ENCODE measurements around the gene MED13.
A peak's percentile ranks its signal among the peaks of the same experiment; 100 is the strongest.

The MED13 gene

GRCh38 chr17:62070900-62071299, 5.8 kb upstream of the MED13 start:
- Histone ChIP-seq H3K4me2 (no peak overlapping the region), H3K27ac (no peak overlapping the region), H3K27me3 (no peaks in the 10 kb centered on the region), H3K4me3 (no peak overlapping the region), H3K4me1 (peaks cover 3% of the 10 kb centered on the region; the same call in 1 of the 2 replicates), H4K20me1 (no peaks in the 10 kb centered on the region), H3K9me3 (no peaks in the 10 kb centered on the region), H3K9ac (no peak overlapping the region), H3K36me3 (no peaks in the 10 kb centered on the region)
- no peak for TF ChIP-seq Cebpa-rat (IDR thresholded peaks at IDR 0.05)

- no peak overlapping the region for H3K4me2 ChIP-seq
- no peak overlapping the region for H3K9ac ChIP-seq
- H3K36me3 ChIP-seq, result peaks cover 6% of the 10 kb centered on the region; the same call in 1 of the 2 replicates
- H4K20me1 ChIP-seq, result peaks cover 25% of the 10 kb centered on the region
- H3K4me3 ChIP-seq, result no peak overlapping the region
- no peaks in the 10 kb centered on the region for H3K27me3 ChIP-seq
- no peak overlapping the region for H3K27ac ChIP-seq
- TF ChIP-seq Cebpa-rat (IDR thresholded peaks at IDR 0.05), result no peak
- H3K9me3 ChIP-seq, result no peaks in the 10 kb centered on the region
- H3K4me1 ChIP-seq, result peaks cover 17% of the 10 kb centered on the region
Measured at GRCh38 chr17:62067165-62068145, 2.4 kb upstream of the MED13 start.

GRCh38 chr17:62065611-62066468, 762 bp upstream of the MED13 start:
- Histone ChIP-seq H4K20me1 (peaks cover 41% of the 10 kb centered on the region), H3K4me2 (peak overlapping the region; percentile 31), H3K36me3 (peaks cover 16% of the 10 kb centered on the region), H3K4me3 (peak overlapping the region; percentile 98), H3K27ac (peak overlapping the region; percentile 99), H3K9me3 (no peaks in the 10 kb centered on the region), H3K27me3 (no peaks in the 10 kb centered on the region), H3K4me1 (peaks cover 27% of the 10 kb centered on the region), H3K9ac (peak overlapping the region; percentile 100)
- TF ChIP-seq Cebpa-rat (IDR thresholded peaks at IDR 0.05), result no peak

GRCh38 chr17:62064029-62064790, 868 bp downstream of the MED13 start:
- H3K9me3 ChIP-seq, result no peaks in the 10 kb centered on the region
- peak overlapping the region; percentile 100 for H3K9ac ChIP-seq
- peak overlapping the region; percentile 78 for H3K27ac ChIP-seq
- peaks cover 57% of the 10 kb centered on the region for H4K20me1 ChIP-seq
- peaks cover 34% of the 10 kb centered on the region for H3K4me1 ChIP-seq
- peaks cover 31% of the 10 kb centered on the region for H3K36me3 ChIP-seq
- no peak for TF ChIP-seq Cebpa-rat (IDR thresholded peaks at IDR 0.05)
- H3K27me3 ChIP-seq, result no peaks in the 10 kb centered on the region
- peak overlapping the region; percentile 98 for H3K4me3 ChIP-seq
- H3K4me2 ChIP-seq, result peak overlapping the region; percentile 90

- H3K4me1 ChIP-seq, result peaks cover 40% of the 10 kb centered on the region
- peaks cover 70% of the 10 kb centered on the region for H4K20me1 ChIP-seq
- H3K4me3 ChIP-seq, result peak overlapping the region; percentile 98
- peaks cover 43% of the 10 kb centered on the region for H3K36me3 ChIP-seq
- H3K9me3 ChIP-seq, result no peaks in the 10 kb centered on the region
- H3K27me3 ChIP-seq, result no peaks in the 10 kb centered on the region
- no peak overlapping the region for H3K27ac ChIP-seq
- peak overlapping the region; percentile 90 for H3K4me2 ChIP-seq
- TF ChIP-seq Cebpa-rat (IDR thresholded peaks at IDR 0.05), result no peak
- H3K9ac ChIP-seq, result peak overlapping the region; percentile 52
Measured at GRCh38 chr17:62062944-62063343, 2.1 kb downstream of the MED13 start.

GRCh38 chr17:62062302-62062701, 2.8 kb downstream of the MED13 start:
- Histone ChIP-seq H4K20me1 (peaks cover 77% of the 10 kb centered on the region), H3K9me3 (no peaks in the 10 kb centered on the region), H3K4me3 (peak overlapping the region; percentile 98; the same call in 1 of the 2 replicates), H3K27me3 (no peaks in the 10 kb centered on the region), H3K36me3 (peaks cover 45% of the 10 kb centered on the region), H3K4me1 (peaks cover 40% of the 10 kb centered on the region), H3K4me2 (peak overlapping the region; percentile 90), H3K27ac (no peak overlapping the region), H3K9ac (peak overlapping the region; percentile 52; the same call in 1 of the 2 replicates)
- no peak for TF ChIP-seq Cebpa-rat (IDR thresholded peaks at IDR 0.05)

- Histone ChIP-seq H3K27ac (no peak overlapping the region), H3K27me3 (no peaks in the 10 kb centered on the region), H4K20me1 (peaks cover 100% of the 10 kb centered on the region), H3K4me2 (no peak overlapping the region), H3K4me3 (no peak overlapping the region), H3K9ac (no peak overlapping the region), H3K9me3 (no peaks in the 10 kb centered on the region), H3K36me3 (peaks cover 68% of the 10 kb centered on the region), H3K4me1 (peaks cover 36% of the 10 kb centered on the region)
- no peak for TF ChIP-seq Cebpa-rat (IDR thresholded peaks at IDR 0.05)
Measured at GRCh38 chr17:62059414-62059813, 5.7 kb downstream of the MED13 start.

- Histone ChIP-seq H3K4me3 (no peak overlapping the region), H3K4me2 (no peak overlapping the region), H3K27ac (no peak overlapping the region), H3K9ac (no peak overlapping the region), H3K4me1 (peaks cover 35% of the 10 kb centered on the region), H3K36me3 (peaks cover 72% of the 10 kb centered on the region), H4K20me1 (peaks cover 100% of the 10 kb centered on the region), H3K27me3 (no peaks in the 10 kb centered on the region), H3K9me3 (no peaks in the 10 kb centered on the region)
- no peak for TF ChIP-seq Cebpa-rat (IDR thresholded peaks at IDR 0.05)
Measured at GRCh38 chr17:62058611-62059010, 6.5 kb downstream of the MED13 start.

GRCh38 chr17:62057696-62058095, 7.4 kb downstream of the MED13 start:
- no peaks in the 10 kb centered on the region for H3K27me3 ChIP-seq
- no peak overlapping the region for H3K9ac ChIP-seq
- no peak overlapping the region for H3K4me2 ChIP-seq
- H3K4me1 ChIP-seq, result peaks cover 25% of the 10 kb centered on the region
- no peak for TF ChIP-seq Cebpa-rat (IDR thresholded peaks at IDR 0.05)
- peaks cover 100% of the 10 kb centered on the region for H4K20me1 ChIP-seq
- H3K27ac ChIP-seq, result no peak overlapping the region
- H3K36me3 ChIP-seq, result peaks cover 77% of the 10 kb centered on the region
- no peak overlapping the region for H3K4me3 ChIP-seq
- H3K9me3 ChIP-seq, result no peaks in the 10 kb centered on the region

Data from BLaER1 (cell line).